Activated CD8-positive, alpha-beta memory T cell treated with anti-CD3 and anti-CD28 coated beads, Interleukin-2, amount 50 U/mL, for 1 hour (primary cell): ENCODE measurements around the gene CES2.
"Not testable (repeated sequence)": the region's sequence is repeated elsewhere in the genome, so short reads cannot be mapped to it uniquely, and the experiment has no call there.

ENCODE experiments used
- DNase-seq: peaks from one replicate; pipeline ENCODE4 v3.0.0-alpha.2; 2020; ENCODE audit errors: extremely low read depth

CES2 gene

DNA sequence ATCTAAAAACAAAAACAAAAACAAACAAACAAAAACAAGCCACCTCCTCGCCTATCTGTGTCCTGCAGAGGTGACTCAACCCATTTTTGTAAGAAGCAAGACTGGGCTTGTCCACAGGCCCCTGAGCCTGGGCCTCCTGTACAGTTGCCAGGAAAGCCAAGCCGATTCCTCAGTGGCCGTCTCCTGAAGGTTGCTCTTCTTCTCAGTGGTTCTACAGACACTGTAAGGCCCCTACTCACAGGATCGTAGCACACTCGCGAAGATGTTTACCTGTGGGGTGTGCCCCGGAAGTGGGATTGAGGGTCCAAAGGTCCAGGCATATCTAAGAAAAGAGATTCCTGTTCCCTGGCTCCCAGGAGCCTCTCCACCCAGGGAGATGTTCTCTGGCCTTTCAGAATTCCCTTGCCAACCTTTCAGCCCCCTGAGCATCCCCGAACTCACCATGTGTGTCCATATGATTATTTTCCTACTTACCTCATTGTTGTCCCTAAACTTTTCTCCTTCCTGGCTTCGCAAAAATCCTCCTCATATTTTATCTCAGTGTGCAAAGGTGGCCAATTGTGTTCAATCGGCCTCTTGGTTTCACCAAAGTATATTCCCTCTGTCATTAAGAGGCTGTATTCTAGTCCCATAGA, 18.3 kb downstream of the CES2 start:
- no peak for DNase-seq

DNA sequence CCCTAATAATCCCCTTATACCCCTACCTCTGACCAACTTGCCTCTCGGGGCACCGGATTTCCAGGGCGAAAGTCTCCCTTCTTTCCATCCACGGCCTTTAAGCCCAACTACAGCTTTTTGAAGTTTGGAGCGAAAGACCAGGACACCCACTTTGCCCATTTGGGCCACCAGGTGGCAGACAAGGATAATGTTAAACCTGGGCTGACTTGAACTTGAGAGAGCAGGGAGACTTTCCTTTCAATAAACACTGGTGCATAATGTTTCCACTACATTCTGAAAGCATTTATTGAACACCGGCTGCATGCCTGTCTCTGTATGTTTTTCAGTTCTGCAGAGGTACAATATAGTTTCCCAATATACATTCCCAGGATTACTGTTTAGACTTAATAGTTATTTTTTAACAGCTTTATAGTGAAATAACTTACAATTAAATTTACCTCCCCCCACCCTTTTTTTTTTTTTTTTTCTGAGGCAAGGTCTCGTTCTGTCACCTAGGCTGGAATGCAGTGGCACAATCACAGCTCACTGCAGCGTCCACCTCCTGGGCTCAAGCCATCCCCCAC, 18.9 kb downstream of the CES2 start:
- peak; percentile 26 for DNase-seq

DNA sequence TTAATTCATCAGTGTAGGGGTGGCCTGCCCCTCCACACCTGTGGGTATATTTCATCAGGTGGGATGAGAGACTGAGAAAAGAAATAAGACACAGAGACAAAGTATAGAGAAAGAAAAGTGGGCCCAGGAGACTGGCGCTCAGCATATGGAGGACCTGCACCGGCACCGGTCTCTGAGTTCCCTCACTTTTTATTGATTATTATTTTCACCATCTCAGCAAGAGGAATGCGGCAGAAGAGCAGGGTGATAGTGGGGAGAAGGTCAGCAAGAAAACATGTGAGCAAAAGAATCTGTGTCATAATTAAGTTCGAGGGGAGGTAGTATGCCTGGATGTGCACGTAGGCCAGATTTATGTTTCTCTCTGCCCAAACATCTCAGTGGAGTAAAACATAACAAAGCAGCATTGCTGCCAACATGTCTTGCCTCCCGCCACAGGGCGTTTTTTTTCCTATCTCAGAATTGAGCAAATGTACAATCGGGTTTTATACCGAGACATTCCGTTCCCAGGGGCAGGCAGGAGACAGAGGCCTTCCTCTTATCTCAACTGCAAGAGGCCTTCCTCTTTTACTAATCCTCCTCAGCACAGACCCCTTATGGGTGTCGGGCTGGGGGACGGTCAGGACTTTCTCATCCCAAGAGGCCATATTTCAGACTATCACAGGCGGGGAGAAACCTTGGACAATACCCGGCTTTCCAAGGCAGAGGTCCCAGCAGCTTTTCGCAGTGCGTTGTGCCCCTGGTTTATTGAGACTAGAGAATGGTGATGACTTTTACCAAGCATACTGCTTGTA, 20.2 kb downstream of the CES2 start:
- not testable (repeated sequence) for DNase-seq

DNA sequence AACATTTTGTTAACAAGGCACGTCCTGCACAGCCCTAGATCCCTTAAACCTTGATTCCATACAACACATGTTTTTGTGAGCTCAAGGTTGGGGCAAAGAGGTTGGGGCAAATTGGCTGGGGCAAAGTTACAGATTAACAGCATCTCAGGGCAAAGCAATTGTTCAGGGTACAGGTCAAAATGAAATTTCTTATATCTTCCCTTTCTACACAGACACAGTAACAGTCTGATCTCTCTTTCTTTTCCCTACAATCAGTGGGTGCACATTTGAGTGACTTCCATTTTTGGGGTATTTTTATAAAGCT, 20.8 kb downstream of the CES2 start:
- not testable (repeated sequence) for DNase-seq

DNA sequence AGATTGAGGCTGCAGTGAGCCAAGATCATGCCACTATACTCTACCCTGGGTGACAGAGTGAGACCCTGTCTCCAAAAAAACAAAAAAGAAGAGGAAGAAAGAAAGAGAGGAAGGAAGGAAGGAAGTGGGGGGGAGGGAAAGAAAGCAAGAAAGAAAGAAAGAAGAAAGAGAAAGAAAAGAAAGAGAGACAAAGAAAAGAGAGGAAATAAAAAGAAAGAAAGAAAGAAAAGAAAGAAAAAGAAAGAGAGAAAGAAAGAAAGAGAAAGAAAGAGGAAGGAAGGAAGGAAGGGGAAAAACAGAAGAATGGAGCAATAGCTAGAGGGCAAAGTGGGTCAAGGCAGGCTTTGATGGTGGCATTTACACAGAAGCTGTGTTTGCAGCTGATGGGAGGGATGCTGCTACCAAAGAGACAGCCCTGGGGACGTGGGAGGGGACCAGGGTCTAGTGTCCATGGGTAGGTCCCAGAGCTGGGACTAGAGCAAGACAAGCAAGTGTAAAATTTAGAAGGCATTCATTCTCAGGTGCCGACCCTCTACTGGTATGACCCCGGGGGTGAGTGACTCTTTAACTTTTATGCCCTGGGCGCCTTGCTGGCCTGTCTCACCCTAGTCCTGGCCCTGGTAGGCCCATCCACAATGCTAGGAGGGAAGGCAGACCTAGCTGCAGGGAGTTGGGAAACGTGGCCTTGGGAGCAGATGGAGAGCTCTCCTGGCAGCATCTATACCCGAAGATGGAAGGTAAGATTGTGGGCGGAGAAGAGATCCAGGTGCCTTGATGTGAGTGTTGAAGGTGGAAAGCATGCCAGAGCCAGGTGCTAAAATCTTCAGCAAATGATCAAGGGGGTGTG, 23.8 kb downstream of the CES2 start:
- DNase-seq = no peak

DNA sequence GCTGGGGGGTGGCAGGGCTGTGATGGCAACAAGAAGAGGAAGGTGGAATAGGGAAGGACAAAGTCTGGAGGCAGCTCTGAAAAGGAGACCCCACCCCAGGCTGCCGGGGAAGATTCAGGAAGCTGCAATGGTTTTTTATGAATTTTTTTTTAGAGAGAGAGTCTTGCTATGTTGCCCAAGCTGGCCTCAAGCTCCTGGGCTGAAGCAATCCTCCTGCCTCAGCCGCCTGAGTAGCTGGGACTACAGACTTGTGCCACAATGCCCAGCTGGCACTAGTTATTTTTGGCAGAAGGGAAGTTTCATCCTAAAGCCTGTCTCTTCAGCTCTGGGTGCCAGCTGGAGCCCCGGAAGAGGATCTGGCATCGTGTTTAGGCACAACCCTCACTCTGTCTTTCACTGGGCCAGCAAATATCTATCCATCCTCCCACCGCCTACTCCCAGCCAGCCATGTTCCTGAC, 24.4 kb downstream of the CES2 start:
- DNase-seq = no peak

DNA sequence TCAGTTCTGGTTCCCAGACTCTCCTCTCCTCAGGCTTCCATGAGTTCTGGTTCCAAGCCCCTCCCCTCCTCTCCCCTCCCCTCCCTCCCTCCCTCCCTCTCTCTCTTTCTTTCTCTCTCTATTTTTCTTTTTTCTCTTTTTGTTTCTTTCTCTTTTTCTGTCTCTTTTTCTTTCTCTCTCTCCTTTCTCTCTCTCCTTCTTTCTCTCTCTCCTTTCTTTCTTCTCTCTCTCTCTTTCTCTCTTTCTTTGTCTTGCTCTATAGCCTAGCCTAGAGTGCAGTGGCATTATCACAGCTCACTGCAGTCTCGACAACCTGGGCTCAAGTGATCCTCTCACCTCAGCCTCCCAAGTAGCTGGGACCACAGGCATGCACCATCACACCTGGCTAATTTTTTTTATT, 25.0 kb downstream of the CES2 start:
- DNase-seq = no peak

DNA sequence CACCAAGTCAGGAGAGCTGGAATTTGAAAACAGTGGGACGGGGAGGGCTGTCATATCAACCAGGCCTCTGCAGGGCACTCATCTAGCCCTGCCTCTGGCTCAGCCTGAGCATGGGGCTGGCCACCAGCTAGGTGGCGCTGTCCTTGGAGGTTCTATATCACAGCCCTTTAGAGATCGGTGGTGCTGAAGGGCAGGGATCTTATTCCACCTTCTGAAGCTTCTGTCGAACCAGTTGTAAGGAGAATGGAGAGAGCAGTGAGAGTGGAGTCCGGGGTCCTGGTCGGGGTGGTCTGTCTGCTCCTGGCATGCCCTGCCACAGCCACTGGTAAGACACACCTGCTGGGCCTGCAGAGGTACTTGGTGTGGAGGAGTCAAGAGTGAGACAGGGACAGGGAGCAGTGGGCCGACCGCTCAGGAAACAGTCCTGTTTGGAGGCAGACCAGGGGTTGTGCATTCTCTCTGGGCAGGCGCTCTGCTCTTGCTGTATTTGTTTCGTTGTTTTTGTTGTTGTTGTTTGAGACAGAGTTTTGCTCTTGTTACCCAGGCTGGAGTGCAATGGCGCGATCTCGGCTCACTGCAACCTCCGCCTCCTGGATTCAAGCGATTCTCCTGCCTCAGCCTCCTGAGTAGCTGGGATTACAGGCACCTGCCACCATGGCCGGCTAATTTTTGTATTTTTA, 25.9 kb downstream of the CES2 start, which contains the start of gene CES3:
Gene CES3, plus strand, starts transcription at position 202 of the 680 bp plus-strand sequence. Its CDS starts 42 bp downstream, at position 244.
- DNase-seq = no peak

DNA sequence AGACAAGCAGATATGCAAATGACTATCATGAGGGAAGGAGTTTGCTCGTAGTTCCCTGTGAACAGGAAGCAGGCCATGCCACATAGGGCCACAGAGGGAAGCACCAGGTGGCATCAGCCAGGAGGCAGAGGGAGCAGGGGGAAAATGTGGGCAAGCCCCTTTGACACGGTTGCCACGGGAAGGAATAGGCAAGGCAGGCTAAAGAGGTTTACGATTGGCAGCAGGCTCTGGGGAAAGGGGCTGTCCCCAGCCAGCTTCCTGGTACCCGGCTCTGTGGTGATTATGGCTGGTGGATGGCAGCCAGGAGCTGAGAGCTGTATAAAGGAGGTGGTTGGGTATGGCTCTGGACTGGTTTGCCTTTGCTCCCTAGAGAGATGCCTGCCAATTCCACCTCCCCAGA, 26.6 kb downstream of the CES2 start:
- no peak for DNase-seq

DNA sequence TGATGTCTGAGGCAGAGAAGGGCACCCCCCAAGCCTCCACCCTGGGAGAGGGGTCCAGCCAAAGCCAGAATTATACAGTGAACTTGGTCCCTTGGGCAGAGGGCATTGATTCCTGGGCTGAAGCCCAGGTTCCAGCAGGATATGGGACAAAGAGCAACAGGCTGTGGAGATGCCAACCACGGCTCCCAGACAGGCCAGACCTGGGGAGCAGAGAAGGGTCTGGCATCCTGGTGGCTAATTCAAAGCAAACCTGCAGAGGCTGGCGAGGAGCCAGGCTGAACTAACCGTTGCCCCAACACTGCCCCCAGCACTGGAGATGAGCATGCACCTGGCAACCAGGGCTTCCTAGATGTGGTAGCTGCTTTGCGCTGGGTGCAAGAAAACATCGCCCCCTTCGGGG, 28.7 kb downstream of the CES2 start:
- DNase-seq = no peak

DNA sequence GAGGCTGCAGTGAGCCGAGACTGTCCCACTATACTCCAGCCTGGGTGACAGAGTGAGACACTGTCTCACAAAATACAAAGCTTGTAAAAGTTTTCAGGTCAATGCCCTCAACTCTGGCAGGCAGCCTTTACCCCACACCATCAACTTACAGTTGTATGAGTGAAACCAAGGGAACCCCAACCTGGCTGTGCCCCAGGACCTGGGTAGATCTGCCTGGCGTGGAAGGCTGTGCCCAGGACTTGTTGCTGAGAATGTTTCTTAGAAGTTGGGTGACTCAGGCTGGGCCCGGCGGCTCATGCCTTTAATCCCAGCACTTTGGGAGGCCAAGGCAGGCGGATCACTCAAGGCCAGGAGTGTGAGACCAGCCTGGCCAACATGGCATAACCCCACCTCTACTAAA, 33.5 kb downstream of the CES2 start:
- DNase-seq = no peak

DNA sequence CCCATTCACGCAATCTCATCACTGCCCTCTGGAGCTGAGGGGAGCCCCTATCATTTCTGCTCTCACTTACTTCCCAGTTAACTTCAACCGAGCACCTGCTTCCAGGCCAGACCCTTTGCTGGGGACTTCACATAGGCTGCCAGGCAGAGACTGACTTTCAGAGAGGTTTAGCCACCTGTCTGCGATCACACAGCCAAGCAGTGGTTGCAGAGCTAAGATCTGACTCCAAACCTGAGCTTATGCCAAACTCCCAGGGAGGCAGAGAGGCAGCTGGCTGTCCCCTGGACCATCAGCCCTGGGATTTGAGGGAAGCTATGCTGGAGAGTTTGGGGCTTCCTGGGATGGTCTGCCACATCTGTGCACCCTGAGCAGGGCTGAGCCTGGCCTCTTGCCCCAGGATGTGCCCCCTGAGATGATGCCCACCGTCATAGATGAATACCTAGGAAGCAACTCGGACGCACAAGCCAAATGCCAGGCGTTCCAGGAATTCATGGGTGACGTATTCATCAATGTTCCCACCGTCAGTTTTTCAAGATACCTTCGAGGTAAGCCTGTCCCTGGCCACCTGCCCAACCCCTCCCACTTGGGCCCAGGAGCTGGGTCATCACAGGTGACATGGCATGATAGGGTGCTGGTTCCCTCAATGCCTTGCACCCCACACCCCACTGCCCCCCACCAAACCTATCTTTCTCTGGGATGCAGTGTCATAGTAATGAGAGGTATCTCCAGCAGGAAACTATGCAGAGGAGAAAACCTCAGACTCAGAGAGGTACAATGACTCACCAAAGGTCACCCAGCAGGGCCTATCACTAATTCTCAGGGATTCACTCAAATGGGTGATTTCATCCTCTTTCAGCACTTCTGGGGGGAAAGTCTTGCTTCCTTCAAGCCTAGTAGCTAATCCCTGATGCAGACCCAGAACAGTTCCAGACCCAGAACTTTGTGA, 35.7 kb downstream of the CES2 start:
- no peak for DNase-seq

DNA sequence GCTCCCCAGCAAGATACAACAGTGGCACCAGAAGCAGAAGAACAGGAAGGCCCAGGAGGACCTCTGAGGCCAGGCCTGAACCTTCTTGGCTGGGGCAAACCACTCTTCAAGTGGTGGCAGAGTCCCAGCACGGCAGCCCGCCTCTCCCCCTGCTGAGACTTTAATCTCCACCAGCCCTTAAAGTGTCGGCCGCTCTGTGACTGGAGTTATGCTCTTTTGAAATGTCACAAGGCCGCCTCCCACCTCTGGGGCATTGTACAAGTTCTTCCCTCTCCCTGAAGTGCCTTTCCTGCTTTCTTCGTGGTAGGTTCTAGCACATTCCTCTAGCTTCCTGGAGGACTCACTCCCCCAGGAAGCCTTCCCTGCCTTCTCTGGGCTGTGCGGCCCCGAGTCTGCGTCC, 37.7 kb downstream of the CES2 start:
- DNase-seq = no peak

DNA sequence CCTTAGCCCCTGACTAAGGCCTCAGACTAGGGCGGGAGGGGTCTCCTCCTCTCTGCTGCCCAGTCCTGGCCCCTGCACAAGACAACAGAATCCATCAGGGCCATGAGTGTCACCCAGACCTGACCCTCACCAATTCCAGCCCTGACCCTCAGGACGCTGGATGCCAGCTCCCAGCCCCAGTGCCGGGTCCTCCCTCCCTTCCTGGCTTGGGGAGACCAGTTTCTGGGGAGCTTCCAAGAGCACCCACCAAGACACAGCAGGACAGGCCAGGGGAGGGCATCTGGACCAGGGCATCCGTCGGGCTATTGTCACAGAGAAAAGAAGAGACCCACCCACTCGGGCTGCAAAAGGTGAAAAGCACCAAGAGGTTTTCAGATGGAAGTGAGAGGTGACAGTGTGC, 38.4 kb downstream of the CES2 start:
- DNase-seq = no peak

DNA sequence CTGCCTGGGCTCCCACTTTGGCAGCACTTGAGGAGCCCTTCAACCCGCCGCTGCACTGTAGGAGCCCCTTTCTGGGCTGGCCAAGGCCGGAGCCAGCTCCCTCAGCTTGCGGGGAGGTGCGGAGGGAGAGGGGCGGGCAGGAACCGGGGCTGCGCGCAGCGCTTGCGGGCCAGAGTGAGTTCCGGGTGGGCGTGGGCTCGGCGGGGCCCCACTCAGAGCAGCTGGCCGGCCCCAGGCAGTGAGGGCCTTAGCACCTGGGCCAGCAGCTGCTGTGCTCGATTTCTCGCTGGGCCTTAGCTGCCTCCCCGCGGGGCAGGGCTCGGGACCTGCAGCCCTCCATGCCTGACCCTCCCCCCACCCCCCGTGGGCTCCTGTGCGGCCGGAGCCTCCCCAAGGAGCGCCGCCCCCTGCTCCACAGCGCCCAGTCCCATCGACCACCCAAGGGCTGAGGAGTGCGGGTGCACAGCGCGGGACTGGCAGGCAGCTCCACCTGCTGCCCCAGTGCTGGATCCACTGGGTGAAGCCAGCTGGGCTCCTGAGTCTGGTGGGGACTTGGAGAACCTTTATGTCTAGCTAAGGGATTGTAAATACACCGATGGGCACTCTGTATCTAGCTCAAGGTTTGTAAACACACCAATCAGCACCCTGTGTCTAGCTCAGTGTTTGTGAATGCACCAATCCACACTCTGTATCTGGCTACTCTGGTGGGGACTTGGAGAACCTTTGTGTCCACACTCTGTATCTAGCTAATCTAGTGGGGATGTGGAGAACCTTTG, 39.0 kb downstream of the CES2 start:
- not testable (repeated sequence) for DNase-seq

DNA sequence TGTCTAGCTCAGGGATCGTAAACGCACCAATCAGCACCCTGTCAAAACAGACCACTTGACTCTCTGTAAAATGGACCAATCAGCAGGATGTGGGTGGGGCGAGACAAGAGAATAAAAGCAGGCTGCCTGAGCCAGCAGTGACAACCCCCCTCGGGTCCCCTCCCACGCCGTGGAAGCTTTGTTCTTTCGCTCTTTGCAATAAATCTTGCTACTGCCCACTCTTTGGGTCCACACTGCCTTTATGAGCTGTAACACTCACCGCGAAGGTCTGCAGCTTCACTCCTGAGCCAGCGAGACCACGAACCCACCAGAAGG, 39.6 kb downstream of the CES2 start:
- DNase-seq = not testable (repeated sequence)

DNA sequence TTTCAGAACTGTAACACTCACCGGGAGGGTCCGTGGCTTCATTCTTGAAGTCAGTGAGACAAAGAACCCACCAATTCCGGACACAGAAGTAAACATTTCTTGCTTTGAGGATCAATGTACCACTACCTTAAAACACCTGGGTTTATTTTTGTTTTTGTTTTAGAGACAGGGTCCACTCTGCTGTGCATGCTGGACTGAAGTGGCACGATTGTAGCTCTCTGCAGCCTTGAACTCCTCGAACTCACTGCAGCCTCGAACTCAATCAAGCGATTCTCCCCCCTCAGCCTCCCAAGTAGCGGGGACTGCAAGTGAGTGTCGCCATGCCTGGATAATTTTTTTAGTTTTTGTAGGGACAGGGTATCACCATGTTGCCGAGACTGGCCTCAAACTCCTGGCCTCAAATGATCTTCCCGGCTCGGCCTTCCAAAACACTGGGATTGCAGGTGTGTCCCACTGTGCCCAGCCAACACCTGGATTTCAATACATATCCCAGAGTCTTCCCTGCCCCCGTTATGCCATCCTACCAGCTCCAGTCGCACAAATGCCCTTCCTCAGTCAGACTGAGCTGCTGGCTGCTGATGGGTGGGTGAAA, 40.1 kb downstream of the CES2 start:
- DNase-seq = no peak

DNA sequence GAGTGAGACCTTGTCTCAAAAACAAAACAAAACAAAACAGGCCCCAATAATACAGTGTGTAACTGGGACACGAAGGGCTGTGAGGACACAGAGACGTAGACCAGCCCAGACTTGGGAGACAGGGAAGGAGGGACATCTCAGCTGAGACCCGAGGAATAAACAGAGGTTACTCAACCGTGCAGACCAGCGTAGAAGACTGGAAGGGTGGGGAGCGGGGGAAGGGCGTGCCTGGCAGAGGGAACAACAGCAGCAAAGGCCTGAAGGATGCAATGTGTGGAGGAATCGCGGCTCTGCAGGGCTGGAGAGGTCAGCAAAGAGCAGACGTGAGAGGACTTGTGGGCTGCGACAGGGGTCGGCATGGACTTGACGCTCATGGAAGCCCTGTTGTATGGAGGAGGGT, 41.4 kb downstream of the CES2 start:
- no peak for DNase-seq

DNA sequence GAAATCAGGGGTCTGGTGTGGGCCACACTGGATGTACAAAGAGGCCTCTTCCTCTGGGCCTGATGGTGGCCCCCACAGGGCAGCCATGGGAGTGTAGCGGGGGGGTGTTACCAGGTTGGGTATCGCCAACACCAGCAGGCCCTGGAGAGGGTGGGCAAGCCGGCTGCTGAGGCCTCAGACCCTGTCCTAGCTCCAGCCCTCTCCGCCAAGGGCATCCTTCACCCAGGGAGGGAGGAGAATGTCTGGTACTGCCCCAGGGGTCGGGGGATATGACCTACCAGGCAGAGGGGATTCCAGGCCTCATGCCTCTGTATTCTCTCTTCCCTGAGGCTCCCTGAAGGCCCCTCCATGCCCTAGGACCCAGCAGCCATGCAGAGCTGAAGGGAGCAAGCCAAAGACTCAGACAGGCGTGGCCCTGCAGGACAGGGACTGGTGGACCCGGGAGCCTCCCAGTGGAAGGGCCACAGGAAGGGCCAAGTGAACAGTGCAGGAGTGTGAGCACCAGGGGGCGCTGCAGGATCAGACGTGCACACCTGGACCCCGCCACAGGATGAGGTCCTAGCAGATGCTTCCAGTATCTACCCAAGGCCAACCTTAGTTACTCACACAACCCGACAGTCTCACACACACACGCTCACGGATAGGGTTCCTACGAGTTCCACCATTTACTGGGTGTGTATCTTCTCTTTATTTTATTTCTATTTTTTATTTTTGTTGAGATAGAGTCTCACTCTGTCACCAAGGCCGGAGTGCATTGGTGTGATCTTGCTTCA, 42.2 kb downstream of the CES2 start:
- DNase-seq = peak; percentile 74
